ENCODE data around the gene IQGAP2.

DNA sequence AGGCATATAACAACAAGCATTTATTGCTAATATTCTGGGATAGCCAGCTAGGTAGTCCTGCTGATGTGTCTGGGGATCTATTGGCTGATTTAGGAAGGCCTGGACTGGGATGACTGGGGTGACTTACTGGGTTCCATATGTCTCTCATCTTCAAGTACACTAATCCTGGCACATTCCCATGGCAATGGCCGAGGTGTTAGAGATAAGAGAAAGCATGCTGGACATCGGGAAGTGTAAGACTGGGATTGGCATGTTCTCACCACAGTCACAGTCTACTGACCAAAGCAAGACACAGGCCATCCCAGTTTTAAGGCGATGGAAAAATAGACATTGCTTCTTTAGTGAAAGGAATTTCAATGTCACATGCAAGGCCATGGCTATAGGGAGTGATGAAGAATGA, 342.6 kb downstream of the IQGAP2 start:
- TF ChIP-seq, protein P1, sequence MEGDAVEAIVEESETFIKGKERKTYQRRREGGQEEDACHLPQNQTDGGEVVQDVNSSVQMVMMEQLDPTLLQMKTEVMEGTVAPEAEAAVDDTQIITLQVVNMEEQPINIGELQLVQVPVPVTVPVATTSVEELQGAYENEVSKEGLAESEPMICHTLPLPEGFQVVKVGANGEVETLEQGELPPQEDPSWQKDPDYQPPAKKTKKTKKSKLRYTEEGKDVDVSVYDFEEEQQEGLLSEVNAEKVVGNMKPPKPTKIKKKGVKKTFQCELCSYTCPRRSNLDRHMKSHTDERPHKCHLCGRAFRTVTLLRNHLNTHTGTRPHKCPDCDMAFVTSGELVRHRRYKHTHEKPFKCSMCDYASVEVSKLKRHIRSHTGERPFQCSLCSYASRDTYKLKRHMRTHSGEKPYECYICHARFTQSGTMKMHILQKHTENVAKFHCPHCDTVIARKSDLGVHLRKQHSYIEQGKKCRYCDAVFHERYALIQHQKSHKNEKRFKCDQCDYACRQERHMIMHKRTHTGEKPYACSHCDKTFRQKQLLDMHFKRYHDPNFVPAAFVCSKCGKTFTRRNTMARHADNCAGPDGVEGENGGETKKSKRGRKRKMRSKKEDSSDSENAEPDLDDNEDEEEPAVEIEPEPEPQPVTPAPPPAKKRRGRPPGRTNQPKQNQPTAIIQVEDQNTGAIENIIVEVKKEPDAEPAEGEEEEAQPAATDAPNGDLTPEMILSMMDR (conservative IDR thresholded peaks at IDR 0.05): no peak
- TF ChIP-seq EZH2 (IDR thresholded peaks at IDR 0.05; ENCODE audit: low read depth): no peak
